NOMO-1 (cell line): ENCODE measurements around the gene TBC1D16.
A peak's percentile ranks its signal among the peaks of the same experiment; 100 is the strongest.
"Not testable (repeated sequence)": the region's sequence is repeated elsewhere in the genome, so short reads cannot be mapped to it uniquely, and the experiment has no call there.

ENCODE experiments used
- DNase-seq, 2 experiments: peaks; one replicate each; lab custom pipeline; 2025; ENCODE audit not compliant: unreplicated experiment in 2 of 2; lab: John Stamatoyannopoulos, UW

TBC1D16 gene

GRCh38 chr17:80006339-80006720 lies 29.3 kb downstream of the TBC1D16 start:
- DNase-seq: no peak

GRCh38 chr17:80005360-80006338 lies 30.0 kb downstream of the TBC1D16 start:
- DNase-seq: peak in 1 of 2 experiments; percentile 17

GRCh38 chr17:80003969-80004368 lies 31.7 kb downstream of the TBC1D16 start:
- peak; percentile 36 to 51 for DNase-seq

- DNase-seq: no peak
These were observed 32.8 kb downstream of the TBC1D16 start for GRCh38 chr17:80002690-80003490.

GRCh38 chr17:80002070-80002641 lies 33.5 kb downstream of the TBC1D16 start:
- no peak for DNase-seq

GRCh38 chr17:80000981-80001775 lies 34.5 kb downstream of the TBC1D16 start:
- DNase-seq: no peak

GRCh38 chr17:80000136-80000535 lies 35.5 kb downstream of the TBC1D16 start:
- DNase-seq: no peak

GRCh38 chr17:79997011-79997660 lies 38.5 kb downstream of the TBC1D16 start:
- DNase-seq: peak; percentile 88 to 95

- peak; percentile 12 to 50 for DNase-seq
These were observed 39.4 kb downstream of the TBC1D16 start for GRCh38 chr17:79996291-79996690.

- no peak for DNase-seq
These were observed 40.0 kb downstream of the TBC1D16 start for GRCh38 chr17:79995696-79996095.

GRCh38 chr17:79994602-79995001 lies 41.1 kb downstream of the TBC1D16 start:
- DNase-seq: no peak

- DNase-seq: not testable (repeated sequence)
These were observed 41.5 kb downstream of the TBC1D16 start for GRCh38 chr17:79994228-79994569.

GRCh38 chr17:79993390-79994227 lies 42.1 kb downstream of the TBC1D16 start:
- DNase-seq: peak; percentile 87 to 88

- DNase-seq: no peak
These were observed 42.9 kb downstream of the TBC1D16 start for GRCh38 chr17:79992649-79993389.

- DNase-seq: no peak
These were observed 43.6 kb downstream of the TBC1D16 start for GRCh38 chr17:79991924-79992648.

- peak; percentile 28 to 55 for DNase-seq
These were observed 44.3 kb downstream of the TBC1D16 start for GRCh38 chr17:79991140-79991923.

- no peak for DNase-seq
These were observed 45.0 kb downstream of the TBC1D16 start for GRCh38 chr17:79990704-79991103.
